ENCODE data around the gene CD70.
"Not testable (repeated sequence)": the region's sequence is repeated elsewhere in the genome, so short reads cannot be mapped to it uniquely, and the experiment has no call there.

The CD70 gene, protein sequence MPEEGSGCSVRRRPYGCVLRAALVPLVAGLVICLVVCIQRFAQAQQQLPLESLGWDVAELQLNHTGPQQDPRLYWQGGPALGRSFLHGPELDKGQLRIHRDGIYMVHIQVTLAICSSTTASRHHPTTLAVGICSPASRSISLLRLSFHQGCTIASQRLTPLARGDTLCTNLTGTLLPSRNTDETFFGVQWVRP

DNA sequence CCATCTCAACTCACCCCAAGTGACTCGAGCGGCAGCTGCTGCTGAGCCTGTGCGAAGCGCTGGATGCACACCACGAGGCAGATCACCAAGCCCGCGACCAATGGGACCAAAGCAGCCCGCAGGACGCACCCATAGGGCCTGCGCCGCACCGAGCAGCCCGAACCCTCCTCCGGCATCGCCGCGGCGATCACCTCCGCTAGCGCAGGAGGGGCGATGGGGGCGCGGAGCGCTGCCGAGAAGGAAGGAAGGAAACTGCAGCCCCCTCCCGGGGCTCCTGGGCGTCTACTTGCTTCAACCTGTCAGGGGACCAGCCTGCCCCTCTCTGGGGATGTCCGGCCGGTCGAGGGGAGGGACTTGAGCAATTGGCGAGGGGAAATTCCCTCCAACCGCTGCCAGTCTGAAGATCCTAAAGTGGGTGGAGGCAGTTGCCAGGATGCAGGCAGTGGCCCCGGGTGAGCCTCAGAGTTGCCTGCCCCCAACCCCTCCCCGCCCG is at the start of gene CD70:
Gene CD70, minus strand, starts transcription at position 324 of the 493 bp plus-strand sequence. Its CDS starts 148 bp downstream, at position 176.
- FAIRE-seq, result no peak
- peak; percentile 32 for TF ChIP-seq POLR2A (IDR thresholded peaks at IDR 0.05; ENCODE audit: low read depth, low read length)
- peak; percentile 65 for DNase-seq (ENCODE audit: insufficient read length, low spot score)

DNA sequence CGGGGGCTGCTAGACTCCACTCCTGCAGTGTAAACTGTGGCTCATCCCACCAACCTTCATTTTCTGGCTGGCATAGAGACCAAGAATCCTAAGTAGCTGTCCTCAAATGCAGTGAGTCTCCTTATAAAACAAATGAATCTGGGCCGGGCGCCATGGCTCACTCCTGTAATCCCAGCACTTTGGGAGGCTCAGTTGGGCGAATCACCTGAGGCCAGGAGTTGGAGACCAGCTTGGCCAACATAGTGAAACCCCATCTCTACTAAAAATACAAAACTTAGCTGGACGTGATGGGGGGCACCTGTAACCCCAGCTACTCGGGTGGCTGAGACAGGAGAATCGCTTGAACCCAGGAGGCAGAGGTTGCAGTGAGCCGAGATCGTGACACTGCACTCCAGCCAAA is 49.4 kb upstream of the CD70 start:
- not testable (repeated sequence) for FAIRE-seq; DNase-seq (ENCODE audit: insufficient read length, low spot score)

DNA sequence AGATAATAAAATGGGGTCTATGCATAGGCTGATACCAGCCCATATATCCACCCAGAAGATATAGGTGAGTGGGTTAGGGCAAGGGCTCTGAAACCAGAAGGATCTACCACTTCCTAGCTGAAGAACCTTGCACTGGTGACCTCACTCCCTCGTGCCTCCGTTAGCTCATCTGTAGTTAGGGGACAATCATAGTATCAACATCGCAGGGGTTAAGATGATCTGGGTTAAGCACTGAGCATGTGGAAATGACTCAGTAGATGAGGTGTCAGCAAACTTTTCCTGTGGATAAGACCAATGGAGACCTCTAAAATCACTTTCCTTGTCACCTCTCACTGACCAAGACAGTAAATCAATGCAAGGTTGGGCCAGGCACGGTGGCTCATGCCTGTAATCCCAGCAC is 48.5 kb upstream of the CD70 start:
- TF ChIP-seq POLR2A (IDR thresholded peaks at IDR 0.05; ENCODE audit: low read depth, low read length), result no peak
- FAIRE-seq, result peak; percentile 90
- DNase-seq (ENCODE audit: insufficient read length, low spot score), result peak; percentile 64

DNA sequence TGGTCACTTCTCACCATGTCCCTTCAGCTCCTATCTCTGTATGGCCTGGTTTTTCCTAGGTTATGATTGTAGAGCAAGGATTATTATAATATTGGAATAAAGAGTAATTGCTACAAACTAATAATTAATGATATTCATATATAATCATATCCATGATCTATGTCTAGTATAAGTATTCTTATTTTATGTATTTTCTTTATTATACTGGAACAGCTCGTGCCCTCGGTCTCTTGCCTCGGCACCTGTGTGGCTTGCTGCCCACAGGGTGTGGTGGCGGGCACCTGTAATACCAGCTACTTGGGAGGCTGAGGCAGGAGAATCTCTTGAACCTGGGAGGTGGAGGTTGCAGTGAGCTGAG is 42.5 kb upstream of the CD70 start:
- not testable (repeated sequence) for FAIRE-seq; DNase-seq (ENCODE audit: insufficient read length, low spot score)

DNA sequence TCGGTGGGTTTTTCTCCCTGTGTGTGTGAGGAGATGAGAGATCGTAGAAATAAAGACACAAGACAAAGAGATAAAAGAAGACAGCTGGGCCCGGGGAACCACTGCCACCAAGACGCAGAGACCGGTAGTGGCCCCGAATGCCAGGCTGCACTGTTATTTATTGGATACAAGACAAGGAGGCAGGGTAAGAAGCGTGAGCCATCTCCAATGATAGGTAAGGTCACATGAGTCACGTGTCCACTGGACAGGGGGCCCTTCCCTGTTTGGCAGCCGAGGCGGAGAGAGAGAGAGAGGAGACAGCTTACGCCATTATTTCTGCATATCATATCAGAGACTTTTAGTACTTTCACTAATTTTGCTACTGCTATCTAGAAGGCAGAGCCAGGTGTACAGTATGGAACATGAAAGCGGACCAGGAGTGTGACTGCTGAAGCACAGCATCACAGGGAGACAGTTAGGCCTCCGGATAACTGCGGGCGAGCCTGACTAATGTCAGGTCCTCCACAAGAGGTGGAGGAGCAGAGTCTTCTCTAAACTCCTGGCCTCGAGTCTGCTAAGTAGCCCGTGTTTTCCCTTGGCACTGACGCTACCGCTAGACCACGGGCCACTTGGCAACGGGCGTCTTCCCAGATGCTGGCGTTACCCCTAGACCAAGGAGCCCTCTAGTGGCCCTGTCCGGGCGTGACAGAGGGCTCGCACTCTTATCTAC is 42.0 kb upstream of the CD70 start:
- FAIRE-seq; DNase-seq (ENCODE audit: insufficient read length, low spot score): not testable (repeated sequence)

DNA sequence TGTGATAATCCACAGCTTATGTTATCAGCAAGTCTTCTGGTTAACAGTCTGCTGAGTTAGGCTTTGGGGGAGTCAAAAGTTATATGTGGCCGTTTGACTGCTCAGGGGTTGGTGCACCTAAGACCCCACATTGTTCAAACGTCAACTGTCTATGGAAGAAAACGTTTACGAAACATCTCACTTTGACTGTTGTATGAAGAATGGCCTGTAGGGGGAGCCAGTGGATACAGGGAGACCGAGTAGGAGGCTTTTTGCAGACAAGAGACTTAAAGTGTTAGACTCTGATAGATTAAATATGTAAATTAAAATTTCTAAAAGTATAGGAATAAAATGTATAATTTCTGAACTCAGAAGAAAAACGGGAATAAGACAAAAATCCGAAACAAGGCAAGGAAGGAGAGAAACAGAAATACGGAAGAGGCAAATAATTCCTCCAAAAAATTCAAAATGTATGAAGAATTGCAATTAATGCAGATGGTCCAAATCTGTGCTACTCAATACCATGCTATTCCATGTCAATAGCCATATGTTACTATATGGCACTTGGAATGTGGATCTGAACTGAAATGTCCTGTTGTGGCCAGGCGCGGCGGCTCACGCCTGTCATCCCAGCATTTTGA is 41.2 kb upstream of the CD70 start:
- DNase-seq (ENCODE audit: insufficient read length, low spot score) (peak; percentile 25), FAIRE-seq (peak; percentile 33)
- TF ChIP-seq POLR2A (IDR thresholded peaks at IDR 0.05; ENCODE audit: low read depth, low read length), result no peak

DNA sequence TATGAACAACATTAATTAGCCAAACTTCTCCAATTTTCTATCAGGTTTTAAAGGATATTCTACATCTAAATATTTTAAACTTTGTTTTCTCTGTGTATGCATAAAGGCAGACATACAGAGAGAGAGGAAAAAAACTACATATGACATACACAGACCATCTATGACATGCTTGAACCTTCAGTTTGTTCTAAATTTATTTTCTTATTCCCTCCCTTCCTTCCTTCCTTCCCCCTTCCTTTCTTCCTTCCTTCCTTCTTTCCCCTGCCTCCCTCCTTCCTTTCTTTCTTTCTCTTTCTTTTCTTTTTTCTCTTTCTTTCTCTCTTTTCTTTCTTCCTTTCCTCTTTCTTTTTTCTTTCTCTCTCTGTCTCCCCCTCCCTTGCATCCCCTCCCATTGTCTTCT is 35.8 kb upstream of the CD70 start:
- DNase-seq (ENCODE audit: insufficient read length, low spot score) (no peak), FAIRE-seq (no peak)
- no peak for TF ChIP-seq POLR2A (IDR thresholded peaks at IDR 0.05; ENCODE audit: low read depth, low read length)

DNA sequence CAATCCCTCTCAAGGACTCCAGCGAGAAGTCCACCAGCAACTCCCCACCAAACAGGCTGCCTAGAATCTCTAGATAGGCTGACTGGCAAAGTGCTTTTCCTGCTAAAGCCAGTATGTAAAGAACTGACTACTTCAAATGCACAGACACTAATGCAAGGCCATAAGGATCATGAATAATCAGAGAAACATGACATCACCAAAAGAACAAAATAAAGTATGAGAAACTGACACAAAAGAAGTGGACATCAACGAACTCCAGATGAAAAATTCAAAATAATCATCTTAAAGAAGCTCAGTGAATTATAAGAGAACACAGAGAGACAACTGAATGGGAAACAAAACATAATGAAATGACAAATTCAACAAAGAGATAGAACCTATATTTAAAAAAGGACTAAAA is 26.4 kb upstream of the CD70 start:
- no peak for TF ChIP-seq POLR2A (IDR thresholded peaks at IDR 0.05; ENCODE audit: low read depth, low read length)
- FAIRE-seq (no peak), DNase-seq (ENCODE audit: insufficient read length, low spot score) (no peak)

DNA sequence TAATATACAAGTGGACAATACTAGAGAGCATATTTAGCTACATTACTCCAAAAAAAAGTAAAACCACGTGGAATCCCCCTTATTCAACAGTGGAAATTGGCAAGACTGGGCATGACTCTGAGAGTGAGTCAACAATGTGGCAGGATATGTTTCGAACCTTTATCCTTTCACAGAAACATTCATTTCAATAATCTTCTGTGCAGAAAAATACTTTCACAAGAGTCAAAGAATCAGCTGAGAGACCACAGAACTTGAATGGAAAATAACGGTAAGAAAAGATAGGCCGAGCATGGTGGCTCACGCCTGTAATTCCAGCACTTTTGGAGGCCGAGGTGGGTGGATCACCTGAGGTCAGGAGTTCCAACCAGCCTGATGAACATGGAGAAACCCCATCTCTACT is 25.1 kb upstream of the CD70 start:
- TF ChIP-seq POLR2A (IDR thresholded peaks at IDR 0.05; ENCODE audit: low read depth, low read length), result no peak
- FAIRE-seq, result peak; percentile 6
- no peak for DNase-seq (ENCODE audit: insufficient read length, low spot score)

DNA sequence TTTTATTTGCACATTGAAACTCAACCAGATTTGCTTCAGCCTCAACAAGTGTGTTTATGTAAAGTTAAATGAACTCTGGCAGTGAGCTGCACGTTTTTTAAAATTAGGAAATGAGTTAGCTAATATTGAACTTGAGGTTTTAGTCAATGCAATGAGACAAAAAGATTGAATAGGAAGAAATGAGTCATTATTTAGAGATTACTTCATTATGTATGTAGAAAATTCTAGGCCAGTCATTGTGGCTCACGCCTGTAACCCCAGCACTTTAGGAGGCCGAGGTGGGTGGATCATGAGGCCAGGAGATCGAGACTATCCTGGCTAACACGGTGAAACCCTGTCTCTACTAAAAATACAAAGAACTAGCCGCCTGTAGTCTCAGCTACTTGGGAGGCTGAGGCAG is 22.8 kb upstream of the CD70 start:
- no peak for TF ChIP-seq POLR2A (IDR thresholded peaks at IDR 0.05; ENCODE audit: low read depth, low read length)
- no peak for FAIRE-seq

DNA sequence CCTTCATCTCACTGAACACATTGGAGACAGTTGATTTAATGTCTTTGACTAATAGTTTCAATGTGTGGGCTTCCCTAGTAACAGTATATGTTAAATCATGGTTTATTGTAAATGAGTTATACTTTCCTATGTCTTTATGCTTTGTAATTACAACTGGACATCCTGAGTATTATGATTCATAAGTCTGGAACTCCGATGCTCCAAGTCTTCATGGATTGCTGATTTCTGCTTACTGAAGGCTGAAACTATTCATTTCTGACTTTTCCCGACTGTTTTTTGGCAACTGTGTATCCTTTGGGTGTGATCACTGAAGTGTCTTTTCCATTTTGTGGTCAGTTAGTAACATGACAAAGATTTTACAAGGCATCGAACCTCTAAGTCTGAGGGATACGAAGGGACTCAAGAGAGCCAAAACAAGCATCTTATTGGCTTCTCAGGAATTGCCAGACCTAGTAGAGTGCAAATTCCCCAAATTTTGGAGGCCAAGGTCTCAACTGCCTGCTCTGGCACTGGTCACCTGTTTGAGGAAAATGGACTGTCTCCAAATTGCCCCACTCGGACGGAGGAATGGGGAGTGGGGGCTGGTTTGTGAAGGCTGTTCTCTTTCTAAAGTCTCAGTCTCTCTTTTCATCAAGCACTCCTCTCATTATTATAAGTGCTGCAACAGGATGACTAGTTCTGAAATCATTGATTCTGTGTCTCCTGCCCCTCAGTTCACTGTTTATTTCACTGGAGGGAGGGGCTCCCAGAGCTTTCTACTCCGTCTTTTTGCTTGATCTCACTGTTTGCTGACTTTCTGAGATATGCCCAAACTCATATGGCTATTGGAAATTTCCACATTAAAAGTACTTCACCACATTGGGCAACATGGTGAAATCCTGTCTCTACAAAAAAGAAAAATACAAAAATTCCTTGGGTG is 20.2 kb upstream of the CD70 start:
- FAIRE-seq (peak; percentile 96), DNase-seq (ENCODE audit: insufficient read length, low spot score) (peak; percentile 47)
- no peak for TF ChIP-seq POLR2A (IDR thresholded peaks at IDR 0.05; ENCODE audit: low read depth, low read length)

More for the DNA sequence above, 22.8 kb upstream of the CD70 start:
- DNase-seq (ENCODE audit: insufficient read length, low spot score), result no peak

DNA sequence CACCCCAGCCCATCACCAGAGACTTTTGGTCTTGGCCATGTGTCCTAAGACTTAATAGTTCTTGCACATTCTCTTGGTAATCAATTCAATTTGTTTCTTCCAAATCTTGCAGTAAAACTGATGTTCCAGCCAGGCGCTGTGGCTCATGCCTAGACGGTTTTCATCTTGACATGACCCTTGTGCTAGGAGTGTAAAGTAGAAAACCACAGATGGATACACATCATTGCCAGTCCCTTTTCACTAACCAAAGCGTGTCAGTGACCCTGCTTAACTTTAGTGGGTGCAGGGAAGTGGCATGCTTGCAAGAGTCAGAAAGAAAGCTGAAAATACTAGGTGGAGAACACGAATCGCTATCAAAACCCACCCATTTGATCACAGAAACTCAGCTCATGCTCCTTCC is 18.0 kb upstream of the CD70 start:
- DNase-seq (ENCODE audit: insufficient read length, low spot score), result no peak
- no peak for FAIRE-seq
- no peak for TF ChIP-seq POLR2A (IDR thresholded peaks at IDR 0.05; ENCODE audit: low read depth, low read length)

DNA sequence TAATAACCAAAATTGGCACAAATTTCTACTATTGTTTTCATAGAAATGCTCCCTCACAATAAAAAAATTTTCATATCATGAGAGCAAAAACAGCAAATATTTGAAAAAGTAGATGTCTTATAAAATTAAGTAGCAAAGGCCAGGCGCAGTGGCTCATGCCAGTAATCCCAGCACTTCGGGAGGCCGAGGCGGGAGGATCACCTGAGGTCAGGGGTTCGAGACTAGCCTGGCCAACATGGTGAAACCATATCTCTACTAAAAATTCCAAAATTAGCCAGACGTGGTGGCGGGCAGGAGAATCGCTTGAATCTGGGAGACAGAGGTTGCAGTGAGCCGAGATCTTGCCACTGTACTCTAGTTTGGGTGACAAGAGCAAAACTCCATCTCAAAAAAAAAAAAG is 17.2 kb upstream of the CD70 start:
- FAIRE-seq, result not testable (repeated sequence)

DNA sequence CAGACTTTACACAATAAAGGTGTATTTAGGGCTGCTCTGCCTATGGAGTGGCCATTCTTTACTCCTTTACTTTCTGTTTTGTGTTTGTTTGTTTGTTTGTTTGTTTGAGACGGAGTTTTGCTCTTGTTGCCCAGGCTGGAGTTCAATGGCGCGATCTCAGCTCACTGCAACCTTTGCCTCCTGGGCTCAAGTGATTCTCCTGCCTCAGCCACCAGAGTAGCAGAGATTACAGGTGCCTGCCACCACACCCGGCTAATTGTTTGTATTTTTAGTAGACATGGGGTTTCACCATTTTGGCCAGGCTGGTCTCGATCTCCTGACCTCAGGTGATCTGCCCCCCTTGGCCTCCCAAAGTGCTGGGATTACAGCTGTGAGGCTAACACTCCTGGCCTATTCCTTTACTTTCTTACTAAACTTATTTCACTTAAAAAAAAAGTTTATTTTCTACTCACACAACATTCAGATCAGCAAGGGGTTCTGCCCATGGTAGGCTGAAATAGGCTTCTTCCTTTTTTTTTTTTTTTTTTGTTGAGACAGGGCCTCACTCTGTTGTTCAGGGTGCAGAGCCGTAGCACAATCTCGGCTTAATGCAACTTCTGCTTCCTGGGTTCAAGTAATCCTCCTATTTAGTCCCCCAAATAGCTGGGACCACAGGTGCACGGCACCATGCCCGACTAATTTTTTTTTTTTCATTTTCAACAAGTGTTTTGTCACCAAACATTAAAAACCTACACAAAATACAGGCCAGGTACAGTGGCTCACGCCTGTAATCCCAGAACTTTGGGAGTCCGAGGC is 15.5 kb upstream of the CD70 start:
- DNase-seq (ENCODE audit: insufficient read length, low spot score); FAIRE-seq: not testable (repeated sequence)

More for the DNA sequence above, 17.2 kb upstream of the CD70 start:
- DNase-seq (ENCODE audit: insufficient read length, low spot score), result not testable (repeated sequence)
